Thoracic aorta (tissue), 2 donors: ENCODE measurements around the gene HTR1A. TPM values are rescaled to one million over a fixed set of nuclear protein-coding genes. Genes with fewer than 3 reads are reported as not detected.

Experiments used
- ATAC-seq: fragments of 150-250 bp; one replicate; pipeline ENCODE4 v1.8.0; 2017; ENCODE audit warnings: low read depth; ENCODE audit not compliant: insufficient number of reproducible peaks, low FRiP score
- DNase-seq: peaks from one replicate; pipeline ENCODE4 v3.0.0-alpha.2; 2020; ENCODE audit warnings: low spot score
- H3K27ac ChIP-seq, 2 donors: fragments of 200-600 bp; sonication (generic); 1 replicate in 1 of 2; 2 replicates in 1 of 2; pipeline ENCODE4 v1.5.1; 2016; ENCODE audit warnings: mild to moderate bottlenecking in 2 of 2, moderate library complexity in 2 of 2
- H3K27me3 ChIP-seq: fragments of 200-600 bp; sonication (generic); replicated peaks from 2 replicates; pipeline ENCODE4 v1.6.0; 2016; ENCODE audit warnings: mild to moderate bottlenecking; ENCODE audit not compliant: insufficient read depth
- H3K36me3 ChIP-seq: fragments of 200-600 bp; sonication (generic); one replicate; pipeline ENCODE4 v1.5.1; 2016
- H3K4me1 ChIP-seq, 2 donors: fragments of 200-600 bp; sonication (generic); 1 replicate in 1 of 2; 2 replicates in 1 of 2; pipeline versions ENCODE4 v1.5.1 to v1.6.0; 2016; ENCODE audit warnings: low read depth in 2 of 2, mild to moderate bottlenecking in 1 of 2; ENCODE audit not compliant: control insufficient read depth in 1 of 2
- H3K4me3 ChIP-seq: fragments of 200-600 bp; sonication (generic); 2 replicates; pipeline ENCODE4 v1.5.1; 2016; ENCODE audit warnings: mild to moderate bottlenecking
- H3K9me3 ChIP-seq: fragments of 200-600 bp; sonication (generic); 2 replicates; pipeline ENCODE4 v1.5.1; 2016
- CTCF ChIP-seq: fragments of 200-600 bp; sonication (generic); IDR thresholded peaks from one replicate; pipeline ENCODE4 v1.5.1; 2019; ENCODE audit warnings: antibody characterized with exemption
- total RNA-seq, 2 donors: library from RNA; depleted of rRNA; stranded (reverse); fragments of >200 nt; gene quantifications; one replicate each; pipeline versions ENCODE4 v1.1.0 to v1.2.3, GENCODE V29; 2016

The HTR1A gene
- total RNA-seq, 2 donors from 2014 or later = 0.78 TPM; not detected in 1

DNA sequence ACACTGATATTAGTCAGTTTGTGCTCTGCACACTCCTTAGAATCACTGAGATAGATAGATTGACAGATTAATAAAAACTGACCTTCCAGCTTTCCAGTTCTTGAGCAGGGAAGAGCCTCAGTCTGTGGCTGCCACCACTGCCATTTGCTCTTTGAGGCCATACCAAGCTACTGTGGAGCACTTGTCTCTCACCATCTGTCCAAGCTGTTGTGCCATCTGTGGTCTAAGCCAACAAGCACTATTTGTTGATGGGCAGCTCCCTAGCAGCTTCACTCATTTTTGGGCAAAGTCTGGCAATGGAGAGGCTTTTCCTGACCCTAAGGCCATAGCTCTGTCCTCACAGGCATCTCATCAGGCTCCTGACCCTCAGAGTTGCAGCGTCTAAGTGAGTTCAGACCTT lies 30.4 kb downstream of the HTR1A start:
- H3K27ac ChIP-seq = no peak overlapping the region
- ATAC-seq = no peak
- H3K9me3 ChIP-seq = no peaks in the 10 kb centered on the region
- no peaks in the 10 kb centered on the region for H3K4me1 ChIP-seq
- no peak overlapping the region for H3K4me3 ChIP-seq
- no peak for DNase-seq
- no peaks in the 10 kb centered on the region for H3K36me3 ChIP-seq
- H3K27me3 ChIP-seq = no peaks in the 10 kb centered on the region
- no peak for TF ChIP-seq CTCF

- ATAC-seq (no peak), DNase-seq (no peak)
- no peak for TF ChIP-seq CTCF
- H3K4me1 ChIP-seq = no peaks in the 10 kb centered on the region
- no peaks in the 10 kb centered on the region for H3K9me3 ChIP-seq
- H3K27ac ChIP-seq = no peak overlapping the region
- no peaks in the 10 kb centered on the region for H3K36me3 ChIP-seq
- H3K4me3 ChIP-seq = no peak overlapping the region
- H3K27me3 ChIP-seq = no peaks in the 10 kb centered on the region
Observed at GRCh38 chr5:63928451-63928850, 33.8 kb downstream of the HTR1A start.

GRCh38 chr5:63923914-63924313 lies 38.3 kb downstream of the HTR1A start:
- no peak for TF ChIP-seq CTCF
- ATAC-seq (no peak), DNase-seq (no peak)
- Histone ChIP-seq H3K27ac (no peak overlapping the region), H3K9me3 (no peaks in the 10 kb centered on the region), H3K27me3 (no peaks in the 10 kb centered on the region), H3K4me1 (no peaks in the 10 kb centered on the region), H3K36me3 (no peaks in the 10 kb centered on the region), H3K4me3 (no peak overlapping the region)

DNA sequence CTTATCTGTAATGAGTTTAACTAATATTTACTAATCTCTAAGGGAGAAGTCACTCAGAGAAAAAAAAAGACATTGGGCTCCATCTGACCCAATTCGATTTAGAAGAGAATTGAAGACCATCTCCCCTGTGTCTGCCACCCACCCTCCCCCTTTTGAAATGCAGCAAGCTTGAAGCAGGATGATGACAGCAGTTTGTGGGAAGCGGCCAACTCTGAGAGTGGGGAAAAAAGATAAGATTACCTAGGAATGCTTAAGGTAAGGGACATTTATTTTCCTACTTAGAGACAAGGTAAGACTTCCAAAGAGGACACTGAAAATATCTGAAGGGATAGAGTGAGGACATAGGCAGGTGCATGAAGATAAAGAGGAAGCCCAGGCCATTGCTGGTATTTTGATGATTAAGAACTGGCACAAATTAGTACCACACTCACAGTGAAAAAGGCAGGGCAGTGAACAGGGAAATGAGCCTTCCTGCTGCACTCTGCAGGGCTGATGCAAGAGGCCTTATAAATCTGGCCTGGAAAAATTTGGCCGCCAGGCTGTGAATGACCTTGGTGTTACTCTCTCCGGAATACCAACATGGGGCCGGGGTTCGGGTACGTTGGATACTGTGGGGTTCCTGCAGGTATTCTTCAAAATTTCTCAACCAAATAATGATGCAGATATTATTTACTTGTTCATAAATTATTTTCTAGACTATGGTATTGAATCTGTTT lies 42.3 kb downstream of the HTR1A start:
- Histone ChIP-seq H3K4me1 (no peaks in the 10 kb centered on the region), H3K27ac (no peak overlapping the region), H3K27me3 (no peaks in the 10 kb centered on the region), H3K4me3 (no peak overlapping the region), H3K36me3 (no peaks in the 10 kb centered on the region), H3K9me3 (no peaks in the 10 kb centered on the region)
- no peak for DNase-seq
- no peak for ATAC-seq
- TF ChIP-seq CTCF = no peak

DNA sequence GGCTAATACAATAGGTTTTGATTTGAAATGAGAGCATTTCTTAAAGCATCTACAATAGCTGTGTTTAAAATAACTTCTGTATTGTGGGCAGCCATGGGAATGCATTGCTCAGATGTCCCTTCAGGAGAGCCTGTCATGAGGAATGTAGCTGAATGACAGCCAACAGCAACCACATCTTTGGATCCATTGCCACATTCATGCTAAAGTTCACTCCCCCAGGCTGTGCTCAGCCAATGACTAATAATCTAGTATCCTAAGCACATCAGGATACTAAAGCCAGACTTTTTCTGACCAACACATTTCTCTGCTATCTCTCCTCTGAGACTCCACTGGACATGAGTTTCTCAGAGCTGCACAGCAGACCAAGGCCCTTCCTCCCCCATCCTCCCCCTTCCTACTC lies 45.5 kb downstream of the HTR1A start:
- DNase-seq (no peak), ATAC-seq (no peak)
- Histone ChIP-seq H3K4me1 (no peaks in the 10 kb centered on the region), H3K4me3 (no peak overlapping the region), H3K27me3 (no peaks in the 10 kb centered on the region), H3K9me3 (no peaks in the 10 kb centered on the region), H3K27ac (no peak overlapping the region), H3K36me3 (no peaks in the 10 kb centered on the region)
- TF ChIP-seq CTCF = no peak
